CD14-positive monocyte (primary cell): ENCODE measurements around the gene AHNAK. TPM values are rescaled to one million over a fixed set of nuclear protein-coding genes. Genes with fewer than 3 reads are reported as not detected.
A peak's percentile ranks its signal among the peaks of the same experiment; 100 is the strongest.

Experiments
- DNase-seq, 3 donors: peaks; one replicate each; pipeline ENCODE4 v3.0.0-alpha.2; 2011 to 2022
- H2AFZ ChIP-seq: 2 replicates; pipeline ENCODE4 v1.6.0; 2012; ENCODE audit warnings: mild to moderate bottlenecking, low read depth, low read length, inconsistent platforms; ENCODE audit not compliant: insufficient read depth, poor library complexity, severe bottlenecking
- H3K27ac ChIP-seq, 2 donors: 1 replicate in 1 of 2; 2 replicates in 1 of 2; pipeline ENCODE4 v1.5.1; 2012 to 2013; ENCODE audit warnings: low read length in 2 of 2, control low read depth in 1 of 2, inconsistent platforms in 1 of 2, low read depth in 1 of 2, mild to moderate bottlenecking in 1 of 2
- H3K27me3 ChIP-seq, 2 donors: one replicate each; pipeline versions ENCODE4 v1.6.0 to v1.6.1; 2011 to 2013; ENCODE audit warnings: low read length in 2 of 2; ENCODE audit not compliant: control insufficient read depth in 2 of 2, insufficient read depth in 2 of 2
- H3K36me3 ChIP-seq, 2 donors: replicated peaks in 1 of 2; 1 replicate in 1 of 2; 2 replicates in 1 of 2; pipeline versions ENCODE4 v1.5.1 to v1.6.1; 2012 to 2013; ENCODE audit warnings: low read length in 2 of 2, control low read depth in 1 of 2, inconsistent platforms in 1 of 2, mild to moderate bottlenecking in 1 of 2; ENCODE audit not compliant: insufficient read depth in 2 of 2, control insufficient read depth in 1 of 2
- H3K4me1 ChIP-seq, 2 donors: 1 replicate in 1 of 2; 2 replicates in 1 of 2; pipeline versions ENCODE4 v1.5.1 to v1.6.1; 2012 to 2013; ENCODE audit warnings: low read length in 2 of 2, control low read depth in 1 of 2, inconsistent platforms in 1 of 2, mild to moderate bottlenecking in 1 of 2, moderate library complexity in 1 of 2; ENCODE audit not compliant: insufficient read depth in 2 of 2, control insufficient read depth in 1 of 2
- H3K4me2 ChIP-seq: replicated peaks from 2 replicates; pipeline ENCODE3; 2012; ENCODE audit warnings: low read length, moderate library complexity, mild to moderate bottlenecking; ENCODE audit not compliant: poor library complexity, severe bottlenecking; ENCODE audit errors: extremely low read depth
- H3K4me3 ChIP-seq, 3 experiments: fragments of 200-600 bp in 1 of 3; sonication (generic) in 1 of 3; replicated peaks in 1 of 3; 1 replicate in 2 of 3; 2 replicates in 1 of 3; pipeline ENCODE4 v1.5.1; 2011 to 2013; ENCODE audit warnings: low read length in 3 of 3, mild to moderate bottlenecking in 3 of 3, control low read depth in 2 of 3, low read depth in 2 of 3, inconsistent platforms in 1 of 3, moderate library complexity in 1 of 3
- H3K79me2 ChIP-seq: 2 replicates; pipeline ENCODE4 v1.6.0; 2012; ENCODE audit warnings: mild to moderate bottlenecking, control low read depth, inconsistent platforms, low read length, moderate library complexity; ENCODE audit not compliant: insufficient read depth
- H3K9ac ChIP-seq: 2 replicates; pipeline ENCODE4 v1.6.0; 2017; ENCODE audit warnings: low read length, mild to moderate bottlenecking; ENCODE audit not compliant: insufficient read depth, poor library complexity, severe bottlenecking
- H3K9me3 ChIP-seq, 2 donors: replicated peaks in 1 of 2; 1 replicate in 1 of 2; 2 replicates in 1 of 2; pipeline versions ENCODE4 v1.5.1 to v1.6.1; 2012 to 2013; ENCODE audit warnings: low read length in 2 of 2, control low read depth in 1 of 2; ENCODE audit not compliant: control insufficient read depth in 1 of 2, insufficient read depth in 1 of 2
- H4K20me1 ChIP-seq: 2 replicates; pipeline ENCODE4 v1.6.0; 2012; ENCODE audit warnings: mild to moderate bottlenecking, low read length, control low read depth, moderate library complexity; ENCODE audit not compliant: insufficient read depth
- H3K27ac Mint-ChIP-seq, 7 donors: one replicate each; pipeline ENCODE4 v1.8.0; 2020; ENCODE audit warnings: mild to moderate bottlenecking in 7 of 7, mixed read lengths in 7 of 7, moderate library complexity in 6 of 7, inconsistent platforms in 2 of 7
- H3K27me3 Mint-ChIP-seq, 3 donors: one replicate each; pipeline ENCODE4 v1.8.0; 2021 to 2022; ENCODE audit warnings: low read depth in 3 of 3, mild to moderate bottlenecking in 3 of 3, mixed read lengths in 3 of 3, moderate library complexity in 3 of 3, inconsistent platforms in 1 of 3
- H3K36me3 Mint-ChIP-seq, 2 donors: one replicate each; pipeline ENCODE4 v1.8.0; 2020; ENCODE audit warnings: mixed read lengths in 2 of 2, inconsistent platforms in 1 of 2, mild to moderate bottlenecking in 1 of 2
- H3K4me1 Mint-ChIP-seq: one replicate; pipeline ENCODE4 v1.8.0; 2020; ENCODE audit warnings: mild to moderate bottlenecking, mixed read lengths
- H3K4me3 Mint-ChIP-seq, 2 donors: one replicate each; pipeline ENCODE4 v1.8.0; 2020; ENCODE audit warnings: mild to moderate bottlenecking in 2 of 2, mixed read lengths in 2 of 2, moderate library complexity in 1 of 2
- H3K9me3 Mint-ChIP-seq, 7 donors: one replicate each; pipeline ENCODE4 v1.8.0; 2020 to 2022; ENCODE audit warnings: mixed read lengths in 7 of 7, mild to moderate bottlenecking in 6 of 7, moderate library complexity in 6 of 7, inconsistent platforms in 2 of 7
- CTCF ChIP-seq: fragments of 200-600 bp; IDR thresholded peaks from one replicate; pipeline ENCODE4 v1.8.0; 2022; ENCODE audit warnings: antibody characterized with exemption, mild to moderate bottlenecking
- WGBS: methylation state at CpG from one replicate; pipeline ENCODE4 v1.1.5; 2013; ENCODE audit warnings: missing lambda C conversion rate; ENCODE audit not compliant: insufficient coverage; 5-methylcytosine and 5-hydroxymethylcytosine counted together
- intact Hi-C, 2 donors: fragments of 100-400 bp; cut with micrococcal nuclease; formaldehyde crosslinking; loops; one replicate each; pipeline versions ENCODE4 v1.15.0 to v1.15.1; 2023
- polyA plus RNA-seq, 3 donors: library from polyadenylated mRNA; depleted of rRNA in 1 of 3; unstranded in 2 of 3; stranded (reverse) in 1 of 3; fragments of 300-500 nt in 2 of 3; fragments of >200 nt in 1 of 3; fragmentation: Illumina TruSeq in 2 of 3; gene quantifications; 1 replicate in 2 of 3; 2 replicates in 1 of 3; pipeline ENCODE4 v1.2.3, GENCODE V29; 2012 to 2021

Gene AHNAK
- polyA plus RNA-seq, 3 donors = 80.0 to 201 (median 103) TPM

GRCh38 chr11:62544581-62545436 lies 1.8 kb downstream of the AHNAK start:
- no peak overlapping the region for H2AFZ ChIP-seq
- WGBS = 3% methylated on average over 26 of the region's 32 CpGs
- peak overlapping the region; percentile 100 for H3K9ac ChIP-seq
- peak overlapping the region; percentile 82 to 99 for H3K27ac ChIP-seq
- H3K4me3 ChIP-seq = peak overlapping the region; percentile 83 to 96 (median 87)
- H4K20me1 ChIP-seq = peaks cover 67% of the 10 kb centered on the region
- no peaks in the 10 kb centered on the region for H3K27me3 ChIP-seq
- DNase-seq = peak in 2 of 3 donors; percentile 64 to 77
- Mint-ChIP-seq H3K4me1 (peaks cover 63% of the 10 kb centered on the region), H3K27me3 (peaks cover 0 to 18% (median 10%) of the 10 kb centered on the region in 3 donors), H3K4me3 (peak overlapping the region; percentile 96 to 98), H3K9me3 (peaks cover 0 to 3% (median 0%) of the 10 kb centered on the region in 7 donors), H3K36me3 (peaks cover 5 to 27% of the 10 kb centered on the region in 2 donors), H3K27ac (peak overlapping the region; percentile 93 to 100 (median 96))
- peak overlapping the region; percentile 94 for H3K4me2 ChIP-seq
- intact Hi-C loops = loop anchor here (5.0 to 10.0 kb wide), 4 partner anchors 48 to 573 kb away; no protein-coding TSS in a partner anchor
- H3K9me3 ChIP-seq = no peaks in the 10 kb centered on the region
- TF ChIP-seq CTCF = no peak
- peaks cover 61 to 62% of the 10 kb centered on the region in 2 donors for H3K4me1 ChIP-seq
- H3K36me3 ChIP-seq = no peaks in the 10 kb centered on the region
- H3K79me2 ChIP-seq = peaks cover 83% of the 10 kb centered on the region

GRCh38 chr11:62543680-62544444 lies 2.7 kb downstream of the AHNAK start:
- H3K9ac ChIP-seq = peak overlapping the region; percentile 100
- peak overlapping the region; percentile 94 for H3K4me2 ChIP-seq
- H3K4me1 ChIP-seq = peaks cover 71 to 72% of the 10 kb centered on the region in 2 donors
- H3K4me3 ChIP-seq = peak overlapping the region; percentile 83 to 96 (median 87)
- H3K79me2 ChIP-seq = peaks cover 92% of the 10 kb centered on the region
- Mint-ChIP-seq H3K4me3 (peak overlapping the region; percentile 96 to 98), H3K4me1 (peaks cover 70% of the 10 kb centered on the region), H3K27ac (peak overlapping the region; percentile 93 to 100 (median 96)), H3K36me3 (peaks cover 5 to 35% of the 10 kb centered on the region in 2 donors), H3K27me3 (peaks cover 0 to 17% (median 7%) of the 10 kb centered on the region in 3 donors), H3K9me3 (peaks cover 0 to 3% (median 0%) of the 10 kb centered on the region in 7 donors)
- WGBS = 88% methylated on average over 13 of the region's 22 CpGs
- H4K20me1 ChIP-seq = peaks cover 76% of the 10 kb centered on the region
- H3K27me3 ChIP-seq = no peaks in the 10 kb centered on the region
- H3K36me3 ChIP-seq = peaks cover 2% of the 10 kb centered on the region in 2 donors
- no peak overlapping the region for H2AFZ ChIP-seq
- H3K9me3 ChIP-seq = no peaks in the 10 kb centered on the region
- DNase-seq = no peak
- peak overlapping the region; percentile 82 to 99 for H3K27ac ChIP-seq
- intact Hi-C loops = loop anchor here (1.0 to 10.0 kb wide), 5 partner anchors 9 to 572 kb away; no protein-coding TSS in a partner anchor
- TF ChIP-seq CTCF = no peak
